GM12892 (cell line): Measurements from ENCODE around the gene ELOVL2.

Source experiments
- POLR2A ChIP-seq: IDR thresholded peaks from 2 replicates; pipeline ENCODE4 v1.6.1; 2011; ENCODE audit warnings: low read depth, low read length, control low read depth
- POLR2AphosphoS5 ChIP-seq: IDR thresholded peaks from 2 replicates; pipeline ENCODE4 v1.6.1; 2011; ENCODE audit warnings: low read depth, low read length, control low read depth

- TF ChIP-seq POLR2AphosphoS5 = no peak
- no peak for TF ChIP-seq POLR2A
Observed at GRCh38 chr6:11018225-11018624, 25.9 kb downstream of the ELOVL2 start.
